Measurements from ENCODE around the gene NALCN.

DNA sequence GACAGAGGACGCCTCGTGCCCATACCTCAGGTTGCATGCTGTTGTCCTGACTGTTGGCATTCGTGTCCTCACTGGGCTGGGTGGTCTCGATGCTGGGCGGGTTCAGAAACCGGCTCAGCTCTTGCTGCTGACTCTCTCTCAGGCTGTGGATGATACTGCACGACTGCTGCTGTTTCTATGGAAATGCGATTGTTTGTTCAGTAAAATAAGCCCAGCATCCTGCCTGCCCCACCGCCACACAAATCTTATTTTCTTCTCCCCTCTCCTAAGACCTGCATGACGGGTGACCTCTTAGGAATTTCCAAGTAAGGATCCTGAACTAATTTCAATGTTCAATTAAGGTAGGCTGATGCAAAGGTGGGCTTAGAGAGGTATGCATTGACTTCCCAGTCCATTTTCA, 356.5 kb downstream of the NALCN start:
- TF ChIP-seq EZH2 (IDR thresholded peaks at IDR 0.05; ENCODE audit: borderline replicate concordance, low read depth, low read length, poor library complexity, severe bottlenecking), result no peak
- TF ChIP-seq, protein P1, sequence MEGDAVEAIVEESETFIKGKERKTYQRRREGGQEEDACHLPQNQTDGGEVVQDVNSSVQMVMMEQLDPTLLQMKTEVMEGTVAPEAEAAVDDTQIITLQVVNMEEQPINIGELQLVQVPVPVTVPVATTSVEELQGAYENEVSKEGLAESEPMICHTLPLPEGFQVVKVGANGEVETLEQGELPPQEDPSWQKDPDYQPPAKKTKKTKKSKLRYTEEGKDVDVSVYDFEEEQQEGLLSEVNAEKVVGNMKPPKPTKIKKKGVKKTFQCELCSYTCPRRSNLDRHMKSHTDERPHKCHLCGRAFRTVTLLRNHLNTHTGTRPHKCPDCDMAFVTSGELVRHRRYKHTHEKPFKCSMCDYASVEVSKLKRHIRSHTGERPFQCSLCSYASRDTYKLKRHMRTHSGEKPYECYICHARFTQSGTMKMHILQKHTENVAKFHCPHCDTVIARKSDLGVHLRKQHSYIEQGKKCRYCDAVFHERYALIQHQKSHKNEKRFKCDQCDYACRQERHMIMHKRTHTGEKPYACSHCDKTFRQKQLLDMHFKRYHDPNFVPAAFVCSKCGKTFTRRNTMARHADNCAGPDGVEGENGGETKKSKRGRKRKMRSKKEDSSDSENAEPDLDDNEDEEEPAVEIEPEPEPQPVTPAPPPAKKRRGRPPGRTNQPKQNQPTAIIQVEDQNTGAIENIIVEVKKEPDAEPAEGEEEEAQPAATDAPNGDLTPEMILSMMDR (conservative IDR thresholded peaks at IDR 0.05; ENCODE audit: low read depth, low read length), result no peak
